ENCODE results near the gene ST8SIA6.
"Not testable (repeated sequence)": the region's sequence is repeated elsewhere in the genome, so short reads cannot be mapped to it uniquely, and the experiment has no call there.

ST8SIA6 gene

GRCh38 chr10:17425584-17426262 is 28.7 kb downstream of the ST8SIA6 start:
- no peak for DNase-seq

- no peak for DNase-seq
Observed at GRCh38 chr10:17423632-17424186, 30.7 kb downstream of the ST8SIA6 start.

- DNase-seq = no peak
Observed at GRCh38 chr10:17422931-17423330, 31.5 kb downstream of the ST8SIA6 start.

- DNase-seq = no peak
Observed at GRCh38 chr10:17418249-17418648, 36.1 kb downstream of the ST8SIA6 start.

- no peak for DNase-seq
Observed at GRCh38 chr10:17416442-17417211, 37.8 kb downstream of the ST8SIA6 start.

GRCh38 chr10:17415046-17415658 is 39.2 kb downstream of the ST8SIA6 start:
- DNase-seq = no peak

GRCh38 chr10:17414484-17414883 is 39.9 kb downstream of the ST8SIA6 start:
- DNase-seq = no peak

GRCh38 chr10:17413876-17414275 is 40.5 kb downstream of the ST8SIA6 start:
- no peak for DNase-seq

- DNase-seq = no peak
Observed at GRCh38 chr10:17412323-17412722, 42.1 kb downstream of the ST8SIA6 start.

- no peak for DNase-seq
Observed at GRCh38 chr10:17410907-17411306, 43.5 kb downstream of the ST8SIA6 start.

GRCh38 chr10:17409170-17409733 is 45.1 kb downstream of the ST8SIA6 start:
- no peak for DNase-seq

- DNase-seq = no peak
Observed at GRCh38 chr10:17407047-17407446, 47.3 kb downstream of the ST8SIA6 start.

- no peak for DNase-seq
Observed at GRCh38 chr10:17406036-17406834, 48.2 kb downstream of the ST8SIA6 start.

- no peak for DNase-seq
Observed at GRCh38 chr10:17403161-17403560, 51.2 kb downstream of the ST8SIA6 start.

- not testable (repeated sequence) for DNase-seq
Observed at GRCh38 chr10:17402040-17402439, 52.4 kb downstream of the ST8SIA6 start.

- DNase-seq = no peak
Observed at GRCh38 chr10:17396004-17396403, 58.4 kb downstream of the ST8SIA6 start.

- DNase-seq = no peak
Observed at GRCh38 chr10:17394854-17395253, 59.5 kb downstream of the ST8SIA6 start.

- DNase-seq = no peak
Observed at GRCh38 chr10:17387861-17388503, 66.4 kb downstream of the ST8SIA6 start.

- no peak for DNase-seq
Observed at GRCh38 chr10:17386616-17387075, 67.7 kb downstream of the ST8SIA6 start.

- no peak for DNase-seq
Observed at GRCh38 chr10:17386021-17386420, 68.4 kb downstream of the ST8SIA6 start.

GRCh38 chr10:17385066-17385465 is 69.3 kb downstream of the ST8SIA6 start:
- DNase-seq = no peak

Measured in NCI-H2107 (cell line).